Left ventricle myocardium inferior (tissue), 1 donor: ENCODE measurements around the gene SLC7A5. TPM values are rescaled to one million over a fixed set of nuclear protein-coding genes. Genes with fewer than 3 reads are reported as not detected.

ENCODE experiments used
- DNase-seq: peaks from one replicate; pipeline ENCODE4 v3.0.0-alpha.2; 2020
- H3K27ac ChIP-seq: fragments of 200-600 bp; replicated peaks from 2 replicates; pipeline ENCODE4 v1.8.0; 2021
- H3K27me3 ChIP-seq: fragments of 200-600 bp; 2 replicates; pipeline ENCODE4 v1.8.0; 2021; ENCODE audit warnings: low read depth
- H3K36me3 ChIP-seq: fragments of 200-600 bp; 2 replicates; pipeline ENCODE4 v1.8.0; 2021
- H3K4me1 ChIP-seq: fragments of 200-600 bp; 2 replicates; pipeline ENCODE4 v1.8.0; 2021
- H3K4me3 ChIP-seq: fragments of 200-600 bp; 2 replicates; pipeline ENCODE4 v1.8.0; 2021; ENCODE audit warnings: mild to moderate bottlenecking, moderate library complexity
- H3K9me3 ChIP-seq: fragments of 200-600 bp; replicated peaks from 2 replicates; pipeline ENCODE4 v1.8.0; 2021
- CTCF ChIP-seq: fragments of 200-600 bp; IDR thresholded peaks from 2 replicates; pipeline ENCODE4 v1.8.0; 2021; ENCODE audit warnings: antibody characterized with exemption, mild to moderate bottlenecking, borderline replicate concordance
- intact Hi-C: fragments of 100-400 bp; cut with micrococcal nuclease; formaldehyde crosslinking; loops from one replicate; pipeline ENCODE4 v1.11.0; 2022
- total RNA-seq: library from RNA; stranded (reverse); fragmentation: NEBNext Ultra II Directional; extraction: Animal tissue kit (Norgen Biotek cat#: 25700); gene quantifications from one replicate; pipeline ENCODE4 v1.2.1, GENCODE V29; 2021
- donor health status: DM: no; HTN: yes; CAD: no; lungs with severe emphysema.

SLC7A5 gene
- total RNA-seq, 1 donor from 2014 or later, result 4.6 TPM

GRCh38 chr16:87834668-87835473 lies 34.4 kb downstream of the SLC7A5 start:
- H3K27ac ChIP-seq, result no peak overlapping the region
- DNase-seq, result no peak
- H3K27me3 ChIP-seq, result no peaks in the 10 kb centered on the region
- TF ChIP-seq CTCF, result no peak
- peaks cover 4% of the 10 kb centered on the region for H3K36me3 ChIP-seq
- H3K4me3 ChIP-seq, result no peak overlapping the region
- H3K9me3 ChIP-seq, result no peaks in the 10 kb centered on the region
- peaks cover 20% of the 10 kb centered on the region for H3K4me1 ChIP-seq
- intact Hi-C loops, result no loop called here

GRCh38 chr16:87834005-87834667 lies 35.2 kb downstream of the SLC7A5 start:
- Histone ChIP-seq H3K27ac (no peak overlapping the region), H3K4me1 (peaks cover 20% of the 10 kb centered on the region), H3K36me3 (peaks cover 4% of the 10 kb centered on the region), H3K27me3 (no peaks in the 10 kb centered on the region), H3K4me3 (no peak overlapping the region), H3K9me3 (no peaks in the 10 kb centered on the region)
- no peak for DNase-seq
- no peak for TF ChIP-seq CTCF
- intact Hi-C loops, result no loop called here

GRCh38 chr16:87833548-87833947 lies 35.8 kb downstream of the SLC7A5 start:
- no peaks in the 10 kb centered on the region for H3K27me3 ChIP-seq
- no peaks in the 10 kb centered on the region for H3K9me3 ChIP-seq
- intact Hi-C loops, result no loop called here
- no peak for DNase-seq
- no peak overlapping the region for H3K27ac ChIP-seq
- no peak for TF ChIP-seq CTCF
- H3K4me3 ChIP-seq, result no peak overlapping the region
- peaks cover 20% of the 10 kb centered on the region for H3K4me1 ChIP-seq
- H3K36me3 ChIP-seq, result peaks cover 2% of the 10 kb centered on the region

- H3K36me3 ChIP-seq, result no peaks in the 10 kb centered on the region
- no peak for TF ChIP-seq CTCF
Observed at GRCh38 chr16:87832741-87833502, 36.4 kb downstream of the SLC7A5 start.

GRCh38 chr16:87832137-87832527 lies 37.2 kb downstream of the SLC7A5 start:
- TF ChIP-seq CTCF, result no peak
- DNase-seq, result no peak
- H3K4me1 ChIP-seq, result peaks cover 13% of the 10 kb centered on the region
- no peak overlapping the region for H3K4me3 ChIP-seq
- no peak overlapping the region for H3K27ac ChIP-seq
- no peaks in the 10 kb centered on the region for H3K9me3 ChIP-seq
- no peaks in the 10 kb centered on the region for H3K36me3 ChIP-seq
- H3K27me3 ChIP-seq, result no peaks in the 10 kb centered on the region
- intact Hi-C loops, result no loop called here

More at GRCh38 chr16:87832741-87833502, 36.4 kb downstream of the SLC7A5 start:
- H3K27ac ChIP-seq, result no peak overlapping the region
- H3K4me3 ChIP-seq, result no peak overlapping the region
- H3K4me1 ChIP-seq, result peaks cover 20% of the 10 kb centered on the region
- no peak for DNase-seq
- intact Hi-C loops, result no loop called here
- H3K27me3 ChIP-seq, result no peaks in the 10 kb centered on the region
- H3K9me3 ChIP-seq, result no peaks in the 10 kb centered on the region
